ENCODE data around the gene MPP2. TPM values are rescaled to one million over a fixed set of nuclear protein-coding genes. Genes with fewer than 3 reads are reported as not detected.

The MPP2 gene
- total and polyA plus RNA-seq, 2 of the 13 experiments (the other 11 are each of a cell fraction or from before 2014, with no cell fraction given), result 0.20 to 1.7 TPM

DNA sequence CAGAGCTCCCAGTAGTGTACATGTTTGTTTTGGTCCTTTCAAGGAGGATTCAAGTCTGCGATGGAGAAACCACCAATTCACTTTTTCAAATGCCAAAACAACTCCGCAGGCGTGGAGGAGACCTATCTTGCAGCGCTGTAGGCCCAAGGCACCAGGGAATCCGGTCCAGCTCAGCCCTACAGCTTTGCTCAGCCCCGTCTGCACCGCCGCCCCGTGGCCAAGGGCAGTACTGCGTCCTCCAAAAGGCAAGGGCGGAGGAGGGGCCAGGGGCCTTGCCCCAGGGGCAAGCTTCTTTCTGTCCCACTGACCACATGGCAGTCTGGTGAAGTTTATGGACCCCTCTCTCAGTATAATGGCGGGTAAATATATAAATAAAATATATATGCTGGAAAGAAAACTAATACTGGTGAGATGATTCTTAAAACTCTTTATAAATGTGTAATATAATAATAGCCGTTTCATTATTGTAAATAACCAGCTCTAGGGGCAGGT, 61.1 kb downstream of the MPP2 start (continued):
- TF ChIP-seq, protein P1, sequence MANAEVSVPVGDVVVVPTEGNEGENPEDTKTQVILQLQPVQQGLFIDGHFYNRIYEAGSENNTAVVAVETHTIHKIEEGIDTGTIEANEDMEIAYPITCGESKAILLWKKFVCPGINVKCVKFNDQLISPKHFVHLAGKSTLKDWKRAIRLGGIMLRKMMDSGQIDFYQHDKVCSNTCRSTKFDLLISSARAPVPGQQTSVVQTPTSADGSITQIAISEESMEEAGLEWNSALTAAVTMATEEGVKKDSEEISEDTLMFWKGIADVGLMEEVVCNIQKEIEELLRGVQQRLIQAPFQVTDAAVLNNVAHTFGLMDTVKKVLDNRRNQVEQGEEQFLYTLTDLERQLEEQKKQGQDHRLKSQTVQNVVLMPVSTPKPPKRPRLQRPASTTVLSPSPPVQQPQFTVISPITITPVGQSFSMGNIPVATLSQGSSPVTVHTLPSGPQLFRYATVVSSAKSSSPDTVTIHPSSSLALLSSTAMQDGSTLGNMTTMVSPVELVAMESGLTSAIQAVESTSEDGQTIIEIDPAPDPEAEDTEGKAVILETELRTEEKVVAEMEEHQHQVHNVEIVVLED (CRISPR knock-in tag; IDR thresholded peaks at IDR 0.05; ENCODE audit: borderline replicate concordance), result 0 out of 2 replicates have a peak, but pooled peaks have one; percentile 34
- TF ChIP-seq ZNF780A (CRISPR knock-in tag; IDR thresholded peaks at IDR 0.05) (no peak), ZMYM4 (CRISPR knock-in tag; IDR thresholded peaks at IDR 0.05) (0 out of 2 replicates have a peak, but pooled peaks have one; percentile 19), NFKB2 (CRISPR knock-in tag; IDR thresholded peaks at IDR 0.05; ENCODE audit: borderline replicate concordance) (peak; percentile 53; the same call in 1 of the 2 replicates), MAZ (IDR thresholded peaks at IDR 0.05; ENCODE audit: borderline replicate concordance, low read depth, low read length) (peak; percentile 53; the same call in 1 of the 2 replicates), MAZ (CRISPR knock-in tag; IDR thresholded peaks at IDR 0.05; ENCODE audit: low read depth) (no peak), TARDBP (CRISPR knock-in tag; IDR thresholded peaks at IDR 0.05) (0 out of 2 replicates have a peak, but pooled peaks have one; percentile 20), ZNF781 (CRISPR knock-in tag; IDR thresholded peaks at IDR 0.05; ENCODE audit: borderline replicate concordance, not compliant biosample characterization) (peak; percentile 55), HNRNPLL (IDR thresholded peaks at IDR 0.05; ENCODE audit: low read depth, low read length, poor library complexity, severe bottlenecking) (peak; percentile 27), NR2F6 (IDR thresholded peaks at IDR 0.05) (no peak), NR2F6 (CRISPR knock-in tag; IDR thresholded peaks at IDR 0.05) (peak; percentile 54), ZBTB38 (CRISPR knock-in tag; IDR thresholded peaks at IDR 0.05) (0 out of 2 replicates have a peak, but pooled peaks have one; percentile 26), CBX5 (CRISPR knock-in tag; IDR thresholded peaks at IDR 0.05; ENCODE audit: borderline replicate concordance) (peak; percentile 71; the same call in 1 of the 2 replicates), ZNF792 (CRISPR knock-in tag; IDR thresholded peaks at IDR 0.05) (0 out of 2 replicates have a peak, but pooled peaks have one; percentile 43), GATAD2A (CRISPR knock-in tag; IDR thresholded peaks at IDR 0.05) (peak; percentile 58; the same call in 1 of the 2 replicates)
- TF ChIP-seq, protein P2, sequence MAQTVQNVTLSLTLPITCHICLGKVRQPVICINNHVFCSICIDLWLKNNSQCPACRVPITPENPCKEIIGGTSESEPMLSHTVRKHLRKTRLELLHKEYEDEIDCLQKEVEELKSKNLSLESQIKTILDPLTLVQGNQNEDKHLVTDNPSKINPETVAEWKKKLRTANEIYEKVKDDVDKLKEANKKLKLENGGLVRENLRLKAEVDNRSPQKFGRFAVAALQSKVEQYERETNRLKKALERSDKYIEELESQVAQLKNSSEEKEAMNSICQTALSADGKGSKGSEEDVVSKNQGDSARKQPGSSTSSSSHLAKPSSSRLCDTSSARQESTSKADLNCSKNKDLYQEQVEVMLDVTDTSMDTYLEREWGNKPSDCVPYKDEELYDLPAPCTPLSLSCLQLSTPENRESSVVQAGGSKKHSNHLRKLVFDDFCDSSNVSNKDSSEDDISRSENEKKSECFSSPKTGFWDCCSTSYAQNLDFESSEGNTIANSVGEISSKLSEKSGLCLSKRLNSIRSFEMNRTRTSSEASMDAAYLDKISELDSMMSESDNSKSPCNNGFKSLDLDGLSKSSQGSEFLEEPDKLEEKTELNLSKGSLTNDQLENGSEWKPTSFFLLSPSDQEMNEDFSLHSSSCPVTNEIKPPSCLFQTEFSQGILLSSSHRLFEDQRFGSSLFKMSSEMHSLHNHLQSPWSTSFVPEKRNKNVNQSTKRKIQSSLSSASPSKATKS (CRISPR knock-in tag; IDR thresholded peaks at IDR 0.05), result no peak
- TF ChIP-seq, protein P3, sequence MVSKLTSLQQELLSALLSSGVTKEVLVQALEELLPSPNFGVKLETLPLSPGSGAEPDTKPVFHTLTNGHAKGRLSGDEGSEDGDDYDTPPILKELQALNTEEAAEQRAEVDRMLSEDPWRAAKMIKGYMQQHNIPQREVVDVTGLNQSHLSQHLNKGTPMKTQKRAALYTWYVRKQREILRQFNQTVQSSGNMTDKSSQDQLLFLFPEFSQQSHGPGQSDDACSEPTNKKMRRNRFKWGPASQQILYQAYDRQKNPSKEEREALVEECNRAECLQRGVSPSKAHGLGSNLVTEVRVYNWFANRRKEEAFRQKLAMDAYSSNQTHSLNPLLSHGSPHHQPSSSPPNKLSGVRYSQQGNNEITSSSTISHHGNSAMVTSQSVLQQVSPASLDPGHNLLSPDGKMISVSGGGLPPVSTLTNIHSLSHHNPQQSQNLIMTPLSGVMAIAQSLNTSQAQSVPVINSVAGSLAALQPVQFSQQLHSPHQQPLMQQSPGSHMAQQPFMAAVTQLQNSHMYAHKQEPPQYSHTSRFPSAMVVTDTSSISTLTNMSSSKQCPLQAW (CRISPR knock-in tag; IDR thresholded peaks at IDR 0.05), result 0 out of 2 replicates have a peak, but pooled peaks have one; percentile 27
- TF ChIP-seq, protein P4, sequence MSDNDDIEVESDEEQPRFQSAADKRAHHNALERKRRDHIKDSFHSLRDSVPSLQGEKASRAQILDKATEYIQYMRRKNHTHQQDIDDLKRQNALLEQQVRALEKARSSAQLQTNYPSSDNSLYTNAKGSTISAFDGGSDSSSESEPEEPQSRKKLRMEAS (IDR thresholded peaks at IDR 0.05), result peak; percentile 30; the same call in 1 of the 2 replicates
- TF ChIP-seq, protein P5, sequence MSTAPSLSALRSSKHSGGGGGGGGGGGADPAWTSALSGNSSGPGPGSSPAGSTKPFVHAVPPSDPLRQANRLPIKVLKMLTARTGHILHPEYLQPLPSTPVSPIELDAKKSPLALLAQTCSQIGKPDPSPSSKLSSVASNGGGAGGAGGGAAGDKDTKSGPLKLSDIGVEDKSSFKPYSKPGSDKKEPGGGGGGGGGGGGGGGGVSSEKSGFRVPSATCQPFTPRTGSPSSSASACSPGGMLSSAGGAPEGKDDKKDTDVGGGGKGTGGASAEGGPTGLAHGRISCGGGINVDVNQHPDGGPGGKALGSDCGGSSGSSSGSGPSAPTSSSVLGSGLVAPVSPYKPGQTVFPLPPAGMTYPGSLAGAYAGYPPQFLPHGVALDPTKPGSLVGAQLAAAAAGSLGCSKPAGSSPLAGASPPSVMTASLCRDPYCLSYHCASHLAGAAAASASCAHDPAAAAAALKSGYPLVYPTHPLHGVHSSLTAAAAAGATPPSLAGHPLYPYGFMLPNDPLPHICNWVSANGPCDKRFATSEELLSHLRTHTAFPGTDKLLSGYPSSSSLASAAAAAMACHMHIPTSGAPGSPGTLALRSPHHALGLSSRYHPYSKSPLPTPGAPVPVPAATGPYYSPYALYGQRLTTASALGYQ (CRISPR knock-in tag; IDR thresholded peaks at IDR 0.05), result no peak
- TF ChIP-seq, protein P6, sequence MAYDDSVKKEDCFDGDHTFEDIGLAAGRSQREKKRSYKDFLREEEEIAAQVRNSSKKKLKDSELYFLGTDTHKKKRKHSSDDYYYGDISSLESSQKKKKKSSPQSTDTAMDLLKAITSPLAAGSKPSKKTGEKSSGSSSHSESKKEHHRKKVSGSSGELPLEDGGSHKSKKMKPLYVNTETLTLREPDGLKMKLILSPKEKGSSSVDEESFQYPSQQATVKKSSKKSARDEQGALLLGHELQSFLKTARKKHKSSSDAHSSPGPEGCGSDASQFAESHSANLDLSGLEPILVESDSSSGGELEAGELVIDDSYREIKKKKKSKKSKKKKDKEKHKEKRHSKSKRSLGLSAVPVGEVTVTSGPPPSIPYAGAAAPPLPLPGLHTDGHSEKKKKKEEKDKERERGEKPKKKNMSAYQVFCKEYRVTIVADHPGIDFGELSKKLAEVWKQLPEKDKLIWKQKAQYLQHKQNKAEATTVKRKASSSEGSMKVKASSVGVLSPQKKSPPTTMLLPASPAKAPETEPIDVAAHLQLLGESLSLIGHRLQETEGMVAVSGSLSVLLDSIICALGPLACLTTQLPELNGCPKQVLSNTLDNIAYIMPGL (CRISPR knock-in tag; IDR thresholded peaks at IDR 0.05; ENCODE audit: borderline replicate concordance in 1 of 2, low read depth in 1 of 2), result peak; percentile 44 to 84

Measured in HepG2 (cell line).